Measurements from ENCODE around the gene BRSK2.
"Not testable (repeated sequence)": the region's sequence is repeated elsewhere in the genome, so short reads cannot be mapped to it uniquely, and the experiment has no call there.

BRSK2 gene

DNA sequence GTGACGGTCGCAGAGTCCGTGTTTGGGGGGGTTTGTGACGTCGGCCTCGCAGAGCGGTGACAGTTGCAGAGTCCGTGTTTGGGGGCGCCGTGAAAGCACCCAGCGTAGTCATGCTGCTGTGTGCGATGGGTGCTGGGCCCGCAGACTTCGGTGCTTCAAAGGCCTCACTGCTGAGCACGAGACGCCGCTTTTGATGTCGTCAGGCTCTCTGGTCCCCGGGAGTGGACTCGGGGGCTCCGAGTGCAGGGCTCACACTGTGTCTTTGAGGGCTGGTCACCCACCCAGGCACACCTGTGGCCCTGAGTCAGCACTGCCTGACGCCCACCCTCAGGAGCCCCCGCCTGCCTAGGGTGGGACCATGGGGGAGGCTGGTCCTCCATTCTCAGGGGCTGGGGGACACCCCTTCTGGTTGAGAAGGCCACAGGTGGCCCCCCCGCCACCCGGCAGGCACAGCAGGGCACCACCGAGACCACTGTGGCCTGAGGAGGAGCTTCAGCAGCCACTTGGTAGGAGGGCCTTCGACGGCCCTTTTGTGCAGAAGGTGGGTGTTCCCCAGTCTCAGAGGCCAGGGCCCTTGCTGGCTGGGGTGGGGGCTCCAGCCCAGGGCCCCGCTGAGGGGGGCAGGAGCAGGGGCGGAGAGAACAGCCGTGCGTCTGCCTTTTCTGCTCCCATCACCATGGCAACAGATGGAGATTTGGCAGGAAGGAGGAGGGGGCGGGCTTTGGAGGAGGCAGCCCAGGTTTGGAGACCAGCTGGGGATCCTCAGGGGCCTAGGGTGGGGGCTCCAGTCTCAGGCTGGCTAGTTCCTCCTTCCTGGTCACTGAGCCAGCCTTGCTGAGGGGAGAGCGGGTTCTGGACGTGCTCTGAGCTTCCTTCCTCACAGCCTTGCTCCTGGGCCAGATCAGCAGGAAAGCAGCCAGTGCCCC, 20.9 kb downstream of the BRSK2 start:
- no peaks in the 10 kb centered on the region for H3K27me3 ChIP-seq (replicated peaks; ENCODE audit: control insufficient read depth, insufficient read depth, low read length)
- TF ChIP-seq, protein P1, sequence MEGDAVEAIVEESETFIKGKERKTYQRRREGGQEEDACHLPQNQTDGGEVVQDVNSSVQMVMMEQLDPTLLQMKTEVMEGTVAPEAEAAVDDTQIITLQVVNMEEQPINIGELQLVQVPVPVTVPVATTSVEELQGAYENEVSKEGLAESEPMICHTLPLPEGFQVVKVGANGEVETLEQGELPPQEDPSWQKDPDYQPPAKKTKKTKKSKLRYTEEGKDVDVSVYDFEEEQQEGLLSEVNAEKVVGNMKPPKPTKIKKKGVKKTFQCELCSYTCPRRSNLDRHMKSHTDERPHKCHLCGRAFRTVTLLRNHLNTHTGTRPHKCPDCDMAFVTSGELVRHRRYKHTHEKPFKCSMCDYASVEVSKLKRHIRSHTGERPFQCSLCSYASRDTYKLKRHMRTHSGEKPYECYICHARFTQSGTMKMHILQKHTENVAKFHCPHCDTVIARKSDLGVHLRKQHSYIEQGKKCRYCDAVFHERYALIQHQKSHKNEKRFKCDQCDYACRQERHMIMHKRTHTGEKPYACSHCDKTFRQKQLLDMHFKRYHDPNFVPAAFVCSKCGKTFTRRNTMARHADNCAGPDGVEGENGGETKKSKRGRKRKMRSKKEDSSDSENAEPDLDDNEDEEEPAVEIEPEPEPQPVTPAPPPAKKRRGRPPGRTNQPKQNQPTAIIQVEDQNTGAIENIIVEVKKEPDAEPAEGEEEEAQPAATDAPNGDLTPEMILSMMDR (IDR thresholded peaks at IDR 0.05; ENCODE audit: insufficient read depth, low read length, poor library complexity, severe bottlenecking), result no peak
- no peak overlapping the region for H3K4me3 ChIP-seq (replicated peaks; ENCODE audit: low read depth, low read length)
- no peak for DNase-seq (ENCODE audit: extremely low read depth, insufficient read length)
- no peaks in the 10 kb centered on the region for H3K36me3 ChIP-seq (ENCODE audit: control insufficient read depth, insufficient read depth, low read length)

DNA sequence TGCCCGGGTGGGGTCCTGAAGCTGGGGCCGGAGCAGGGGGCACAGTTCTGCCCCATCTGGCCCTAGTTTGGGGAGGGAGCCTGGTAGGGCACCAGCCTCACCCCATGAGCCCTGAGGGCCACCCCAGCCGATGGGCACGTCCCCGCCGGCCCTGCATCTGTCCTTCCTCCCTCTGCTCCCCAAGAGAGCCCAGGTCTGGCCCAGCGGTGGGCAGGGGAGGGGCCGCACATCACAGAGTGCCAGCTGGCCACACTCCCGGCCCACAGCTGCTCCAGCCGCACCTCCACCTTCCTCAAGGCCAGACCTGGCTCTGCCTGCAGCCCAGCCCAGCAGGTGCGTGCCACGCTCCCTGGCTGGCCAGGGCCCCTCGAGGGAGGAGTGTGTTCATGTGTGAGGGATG, 21.6 kb downstream of the BRSK2 start:
- no peak for DNase-seq (ENCODE audit: extremely low read depth, insufficient read length)
- H3K36me3 ChIP-seq (ENCODE audit: control insufficient read depth, insufficient read depth, low read length), result no peaks in the 10 kb centered on the region
- no peaks in the 10 kb centered on the region for H3K27me3 ChIP-seq (replicated peaks; ENCODE audit: control insufficient read depth, insufficient read depth, low read length)
- TF ChIP-seq, protein P1 (IDR thresholded peaks at IDR 0.05; ENCODE audit: insufficient read depth, low read length, poor library complexity, severe bottlenecking), result no peak
- no peak overlapping the region for H3K4me3 ChIP-seq (replicated peaks; ENCODE audit: low read depth, low read length)

DNA sequence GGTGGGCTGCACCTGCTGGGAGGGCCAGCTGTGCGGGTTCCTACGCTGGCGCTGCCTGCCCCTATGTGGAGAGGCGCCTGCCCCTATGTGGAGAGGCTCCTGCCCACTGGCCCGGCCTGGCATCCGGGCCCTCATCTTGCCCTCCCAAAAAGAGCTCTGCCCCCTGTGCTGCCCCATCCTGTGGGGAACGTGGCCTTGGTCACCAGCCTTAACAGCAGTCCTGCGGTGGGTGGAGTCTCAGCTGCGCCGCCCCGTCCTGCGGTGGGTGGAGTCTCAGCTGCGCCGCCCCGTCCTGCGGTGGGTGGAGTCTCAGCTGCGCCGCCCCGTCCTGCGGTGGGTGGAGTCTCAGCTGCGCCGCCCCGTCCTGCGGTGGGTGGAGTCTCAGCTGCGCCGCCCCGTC, 22.0 kb downstream of the BRSK2 start:
- not testable (repeated sequence) for H3K4me3 ChIP-seq (replicated peaks; ENCODE audit: low read depth, low read length); DNase-seq (ENCODE audit: extremely low read depth, insufficient read length); H3K36me3 ChIP-seq (ENCODE audit: control insufficient read depth, insufficient read depth, low read length)

DNA sequence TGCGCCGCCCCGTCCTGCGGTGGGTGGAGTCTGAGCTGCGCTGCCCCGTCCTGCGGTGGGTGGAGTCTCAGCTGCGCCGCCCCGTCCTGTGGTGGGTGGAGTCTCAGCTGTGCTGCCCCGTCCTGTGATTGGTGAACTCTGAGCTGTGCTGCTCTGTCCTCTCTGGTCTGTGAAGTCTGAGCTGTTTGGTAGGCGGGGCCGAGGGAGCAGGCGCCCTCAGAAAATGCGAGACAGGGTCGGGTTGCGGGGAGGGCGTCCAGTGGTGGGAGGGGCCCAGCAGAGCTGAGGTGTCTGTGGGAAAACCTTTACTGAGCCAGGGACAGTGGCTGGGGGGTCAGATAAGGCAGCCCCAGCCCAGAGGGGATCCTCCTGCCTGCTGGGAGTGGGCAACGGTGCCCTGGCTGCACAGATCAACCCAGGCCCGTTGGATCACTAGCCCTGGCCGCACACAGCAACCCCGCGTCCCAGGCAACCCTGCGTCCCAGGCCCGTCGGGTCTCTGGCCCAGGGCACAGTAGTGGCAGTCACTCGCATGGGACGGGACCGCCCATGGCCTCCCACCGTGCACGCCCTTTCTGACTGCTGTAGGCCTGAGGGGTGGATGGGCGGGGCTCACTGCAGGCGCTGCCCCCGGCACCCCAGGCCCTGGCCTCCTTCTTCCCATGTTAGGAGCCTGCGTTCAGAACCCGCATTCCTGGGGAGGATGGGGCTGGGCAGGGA, 22.8 kb downstream of the BRSK2 start:
- no peak overlapping the region for H3K4me3 ChIP-seq (replicated peaks; ENCODE audit: low read depth, low read length)
- no peaks in the 10 kb centered on the region for H3K36me3 ChIP-seq (ENCODE audit: control insufficient read depth, insufficient read depth, low read length)
- H3K27me3 ChIP-seq (replicated peaks; ENCODE audit: control insufficient read depth, insufficient read depth, low read length), result no peaks in the 10 kb centered on the region
- TF ChIP-seq, protein P1 (IDR thresholded peaks at IDR 0.05; ENCODE audit: insufficient read depth, low read length, poor library complexity, severe bottlenecking), result no peak
- DNase-seq (ENCODE audit: extremely low read depth, insufficient read length), result no peak

More for the DNA sequence above, 22.0 kb downstream of the BRSK2 start:
- not testable (repeated sequence) for H3K27me3 ChIP-seq (replicated peaks; ENCODE audit: control insufficient read depth, insufficient read depth, low read length)

DNA sequence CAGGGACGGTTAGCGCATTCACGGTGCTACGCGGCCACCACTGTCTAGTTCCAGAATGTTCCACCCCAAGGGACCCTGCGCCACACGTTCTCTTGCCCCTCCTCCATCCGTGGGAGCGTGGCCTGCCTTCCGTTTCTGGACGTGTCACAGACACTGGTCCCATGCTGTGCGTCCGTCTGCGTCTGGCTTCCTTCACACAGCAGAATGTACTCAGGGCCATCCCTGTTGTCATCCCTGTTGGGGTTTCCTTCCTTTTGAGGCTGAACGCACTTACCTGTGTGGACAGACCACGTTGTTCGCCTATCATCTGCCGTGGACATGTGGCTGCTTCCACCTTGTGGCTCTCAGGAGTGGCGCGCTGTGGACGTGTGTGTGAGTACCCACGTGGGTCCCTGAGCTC, 24.9 kb downstream of the BRSK2 start:
- no peaks in the 10 kb centered on the region for H3K36me3 ChIP-seq (ENCODE audit: control insufficient read depth, insufficient read depth, low read length)
- no peaks in the 10 kb centered on the region for H3K27me3 ChIP-seq (replicated peaks; ENCODE audit: control insufficient read depth, insufficient read depth, low read length)
- TF ChIP-seq, protein P1 (IDR thresholded peaks at IDR 0.05; ENCODE audit: insufficient read depth, low read length, poor library complexity, severe bottlenecking), result no peak
- DNase-seq (ENCODE audit: extremely low read depth, insufficient read length), result no peak
- H3K4me3 ChIP-seq (replicated peaks; ENCODE audit: low read depth, low read length), result no peak overlapping the region

DNA sequence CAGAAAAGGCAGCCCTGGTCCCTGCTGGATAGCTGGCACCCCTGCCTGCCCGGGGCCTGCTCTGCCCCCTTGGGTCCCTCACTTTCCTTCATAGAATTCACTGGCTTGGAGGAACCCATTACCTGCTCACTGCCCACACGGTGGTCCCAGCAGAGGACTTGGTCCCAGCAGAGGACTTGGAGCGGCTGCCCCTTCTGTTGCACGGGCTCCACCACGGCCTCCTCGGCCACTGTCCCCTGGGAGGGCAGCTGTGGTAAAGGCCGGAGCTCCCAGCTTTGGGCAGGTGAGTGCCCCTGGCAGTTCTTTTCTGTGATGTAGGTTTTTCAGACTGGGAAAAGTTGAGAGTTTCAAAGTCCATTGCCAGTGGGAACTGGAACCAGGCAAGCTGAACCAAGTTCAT, 25.9 kb downstream of the BRSK2 start:
- no peaks in the 10 kb centered on the region for H3K27me3 ChIP-seq (replicated peaks; ENCODE audit: control insufficient read depth, insufficient read depth, low read length)
- TF ChIP-seq, protein P1 (IDR thresholded peaks at IDR 0.05; ENCODE audit: insufficient read depth, low read length, poor library complexity, severe bottlenecking), result no peak
- H3K4me3 ChIP-seq (replicated peaks; ENCODE audit: low read depth, low read length), result no peak overlapping the region
- no peak for DNase-seq (ENCODE audit: extremely low read depth, insufficient read length)
- no peaks in the 10 kb centered on the region for H3K36me3 ChIP-seq (ENCODE audit: control insufficient read depth, insufficient read depth, low read length)

DNA sequence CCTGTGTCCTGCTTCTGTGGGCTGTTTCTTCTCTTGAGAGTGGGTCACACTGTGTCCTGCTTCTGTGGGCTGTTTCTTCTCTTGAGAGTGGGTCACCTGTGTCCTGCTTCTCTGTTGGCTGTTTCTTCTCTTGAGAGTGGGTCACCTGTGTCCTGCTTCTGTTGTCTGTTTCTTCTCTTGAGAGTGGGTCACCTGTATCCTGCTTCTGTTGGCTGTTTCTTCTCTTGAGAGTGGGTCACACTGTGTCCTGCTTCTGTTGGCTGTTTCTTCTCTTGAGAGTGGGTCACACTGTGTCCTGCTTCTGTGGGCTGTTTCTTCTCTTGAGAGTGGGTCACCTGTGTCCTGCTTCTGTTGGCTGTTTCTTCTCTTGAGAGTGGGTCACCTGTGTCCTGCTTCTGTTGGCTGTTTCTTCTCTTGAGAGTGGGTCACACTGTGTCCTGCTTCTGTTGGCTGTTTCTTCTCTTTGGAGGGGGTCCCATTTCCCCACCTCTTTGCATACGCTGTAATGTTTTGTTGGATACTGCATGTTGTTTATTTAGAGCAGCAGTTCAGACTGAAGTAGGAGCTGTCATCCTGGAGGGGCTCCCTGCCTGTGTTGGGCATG, 28.6 kb downstream of the BRSK2 start:
- not testable (repeated sequence) for H3K27me3 ChIP-seq (replicated peaks; ENCODE audit: control insufficient read depth, insufficient read depth, low read length); DNase-seq (ENCODE audit: extremely low read depth, insufficient read length); H3K4me3 ChIP-seq (replicated peaks; ENCODE audit: low read depth, low read length); H3K36me3 ChIP-seq (ENCODE audit: control insufficient read depth, insufficient read depth, low read length)

All from GM06990 (cell line).